Naive thymus-derived CD8-positive, alpha-beta T cell (primary cell): ENCODE results near the gene CCDC152. TPM values are rescaled to one million over a fixed set of nuclear protein-coding genes. Genes with fewer than 3 reads are reported as not detected.

Experiments
- ATAC-seq, 2 donors: fragments of 150-1000 bp; cut with Tn5 transposase in 1 of 2; sonication (Bioruptor Pico), chemical (Tn5 transposase) in 1 of 2; 1 replicate in 1 of 2; 2 replicates in 1 of 2; pipeline ENCODE4 v1.10.0; 2021; ENCODE audit warnings: mild to moderate bottlenecking in 2 of 2, moderate library complexity in 2 of 2
- POLR2A ChIA-PET: fragments of 350-600 bp; sonication (Branson Sonifier 250); formaldehyde crosslinking; loops from one replicate; lab custom pipeline; 2021; ENCODE audit warnings: antibody characterized with exemption; lab: Charles Lee
- DNase-seq, 10 donors: peaks; one replicate each; pipeline versions ENCODE4 v3.0.0 to v3.0.0-alpha.2; 2020 to 2022
- H3K27ac Mint-ChIP-seq, 10 donors: one replicate each; pipeline ENCODE4 v1.8.0; 2020 to 2022; ENCODE audit warnings: mild to moderate bottlenecking in 10 of 10, mixed read lengths in 10 of 10, moderate library complexity in 4 of 10, inconsistent platforms in 1 of 10
- H3K27me3 Mint-ChIP-seq, 5 donors: one replicate each; pipeline ENCODE4 v1.8.0; 2021 to 2022; ENCODE audit warnings: mixed read lengths in 5 of 5
- H3K36me3 Mint-ChIP-seq, 3 donors: one replicate each; pipeline ENCODE4 v1.8.0; 2020 to 2022; ENCODE audit warnings: mixed read lengths in 3 of 3, mild to moderate bottlenecking in 2 of 3, inconsistent platforms in 1 of 3
- H3K4me1 Mint-ChIP-seq, 4 donors: one replicate each; pipeline ENCODE4 v1.8.0; 2021 to 2022; ENCODE audit warnings: mixed read lengths in 4 of 4
- H3K4me3 Mint-ChIP-seq, 10 donors: one replicate each; pipeline ENCODE4 v1.8.0; 2020 to 2022; ENCODE audit warnings: mild to moderate bottlenecking in 10 of 10, mixed read lengths in 10 of 10, moderate library complexity in 6 of 10, inconsistent platforms in 1 of 10
- H3K9me3 Mint-ChIP-seq, 9 donors: one replicate each; pipeline ENCODE4 v1.8.0; 2020 to 2022; ENCODE audit warnings: mixed read lengths in 9 of 9, mild to moderate bottlenecking in 3 of 9, inconsistent platforms in 1 of 9, moderate library complexity in 1 of 9
- polyA plus RNA-seq, 3 donors: library from polyadenylated mRNA; unstranded; fragments of 300-500 nt; fragmentation: Illumina TruSeq; gene quantifications; one replicate each; pipeline ENCODE4 v1.2.3, GENCODE V29; 2021
- total RNA-seq, 8 experiments: library from RNA in 2 of 8; stranded (reverse) in 2 of 8; gene quantifications; one replicate each; pipeline ENCODE4 v1.2.3 and lab custom pipeline; 2021 to 2026

CCDC152 gene
- total and polyA plus RNA-seq, 5 experiments from 2014 or later = 3.1 to 9.6 (median 4.0) TPM

GRCh38 chr5:42787073-42787472, 30.5 kb downstream of the CCDC152 start:
- DNase-seq (no peak), ATAC-seq (no peak)
- H3K27me3 Mint-ChIP-seq = peaks cover 0 to 4% (median 0%) of the 10 kb centered on the region in 5 donors
- POLR2A ChIA-PET = no interaction called here
- no peak overlapping the region for H3K27ac Mint-ChIP-seq
- peaks cover 15 to 74% (median 46%) of the 10 kb centered on the region in 9 donors for H3K9me3 Mint-ChIP-seq
- H3K36me3 Mint-ChIP-seq = peaks cover 43 to 52% (median 49%) of the 10 kb centered on the region in 3 donors
- no peaks in the 10 kb centered on the region for H3K4me1 Mint-ChIP-seq
- H3K4me3 Mint-ChIP-seq = no peak overlapping the region

GRCh38 chr5:42787845-42788244, 31.2 kb downstream of the CCDC152 start:
- Mint-ChIP-seq H3K27ac (no peak overlapping the region), H3K36me3 (peaks cover 40 to 54% (median 53%) of the 10 kb centered on the region in 3 donors), H3K4me1 (no peaks in the 10 kb centered on the region), H3K4me3 (no peak overlapping the region), H3K9me3 (peaks cover 15 to 80% (median 45%) of the 10 kb centered on the region in 9 donors), H3K27me3 (peaks cover 0 to 4% (median 0%) of the 10 kb centered on the region in 5 donors)
- POLR2A ChIA-PET = no interaction called here
- DNase-seq (no peak), ATAC-seq (no peak)

- no peak overlapping the region for H3K27ac Mint-ChIP-seq
- peaks cover 31 to 62% (median 40%) of the 10 kb centered on the region in 3 donors for H3K36me3 Mint-ChIP-seq
- H3K9me3 Mint-ChIP-seq = peaks cover 9 to 81% (median 34%) of the 10 kb centered on the region in 9 donors
- ATAC-seq (no peak), DNase-seq (no peak)
- H3K27me3 Mint-ChIP-seq = peaks cover 0 to 2% (median 0%) of the 10 kb centered on the region in 5 donors
- H3K4me3 Mint-ChIP-seq = no peak overlapping the region
- H3K4me1 Mint-ChIP-seq = no peaks in the 10 kb centered on the region
- POLR2A ChIA-PET = no interaction called here
Measured at GRCh38 chr5:42791151-42791550, 34.5 kb downstream of the CCDC152 start.

GRCh38 chr5:42798284-42799240, 41.9 kb downstream of the CCDC152 start:
- ATAC-seq = no peak
- H3K9me3 Mint-ChIP-seq = peaks cover 0 to 27% (median 7%) of the 10 kb centered on the region in 9 donors
- no peaks in the 10 kb centered on the region for H3K4me1 Mint-ChIP-seq
- no peaks in the 10 kb centered on the region for H3K27me3 Mint-ChIP-seq
- no peak for DNase-seq
- H3K4me3 Mint-ChIP-seq = no peak overlapping the region
- POLR2A ChIA-PET = no interaction called here
- peaks cover 16 to 27% (median 21%) of the 10 kb centered on the region in 3 donors for H3K36me3 Mint-ChIP-seq
- no peak overlapping the region for H3K27ac Mint-ChIP-seq

GRCh38 chr5:42799241-42799608, 42.6 kb downstream of the CCDC152 start:
- ATAC-seq (no peak), DNase-seq (no peak)
- POLR2A ChIA-PET = no interaction called here
- Mint-ChIP-seq H3K27ac (no peak overlapping the region), H3K36me3 (peaks cover 10 to 25% (median 15%) of the 10 kb centered on the region in 3 donors), H3K4me1 (no peaks in the 10 kb centered on the region), H3K27me3 (no peaks in the 10 kb centered on the region), H3K9me3 (peaks cover 0 to 20% (median 5%) of the 10 kb centered on the region in 9 donors), H3K4me3 (no peak overlapping the region)

GRCh38 chr5:42799668-42800114, 43.1 kb downstream of the CCDC152 start:
- no peaks in the 10 kb centered on the region for H3K27me3 Mint-ChIP-seq
- peaks cover 0 to 15% (median 3%) of the 10 kb centered on the region in 9 donors for H3K9me3 Mint-ChIP-seq
- no peak for ATAC-seq
- DNase-seq = no peak
- H3K4me1 Mint-ChIP-seq = no peaks in the 10 kb centered on the region
- H3K4me3 Mint-ChIP-seq = no peak overlapping the region
- H3K27ac Mint-ChIP-seq = no peak overlapping the region
- peaks cover 7 to 23% (median 11%) of the 10 kb centered on the region in 3 donors for H3K36me3 Mint-ChIP-seq
- POLR2A ChIA-PET = no interaction called here

- H3K27me3 Mint-ChIP-seq = no peaks in the 10 kb centered on the region
- H3K9me3 Mint-ChIP-seq = peaks cover 0 to 10% (median 0%) of the 10 kb centered on the region in 9 donors
- no peak overlapping the region for H3K27ac Mint-ChIP-seq
- DNase-seq = no peak
- no peak for ATAC-seq
- H3K4me1 Mint-ChIP-seq = no peaks in the 10 kb centered on the region
- peaks cover 5 to 23% (median 7%) of the 10 kb centered on the region in 3 donors for H3K36me3 Mint-ChIP-seq
- POLR2A ChIA-PET = no interaction called here
- no peak overlapping the region for H3K4me3 Mint-ChIP-seq
Measured at GRCh38 chr5:42800748-42801330, 44.2 kb downstream of the CCDC152 start.

GRCh38 chr5:42801516-42802166, 45.0 kb downstream of the CCDC152 start:
- H3K4me1 Mint-ChIP-seq = no peaks in the 10 kb centered on the region
- peaks cover 0 to 1% (median 0%) of the 10 kb centered on the region in 5 donors for H3K27me3 Mint-ChIP-seq
- H3K9me3 Mint-ChIP-seq = peaks cover 0 to 10% (median 0%) of the 10 kb centered on the region in 9 donors
- H3K27ac Mint-ChIP-seq = no peak overlapping the region
- H3K36me3 Mint-ChIP-seq = peaks cover 5 to 23% (median 7%) of the 10 kb centered on the region in 3 donors
- H3K4me3 Mint-ChIP-seq = no peak overlapping the region
- ATAC-seq (no peak), DNase-seq (no peak)
- POLR2A ChIA-PET = no interaction called here

- Mint-ChIP-seq H3K9me3 (no peaks in the 10 kb centered on the region), H3K27me3 (peaks cover 0 to 1% (median 0%) of the 10 kb centered on the region in 5 donors), H3K4me1 (no peaks in the 10 kb centered on the region), H3K36me3 (peaks cover 0 to 10% (median 0%) of the 10 kb centered on the region in 3 donors), H3K27ac (no peak overlapping the region), H3K4me3 (no peak overlapping the region)
- ATAC-seq (no peak), DNase-seq (no peak)
- POLR2A ChIA-PET = no interaction called here
Measured at GRCh38 chr5:42804717-42805339, 48.2 kb downstream of the CCDC152 start.

GRCh38 chr5:42806004-42806700, 49.5 kb downstream of the CCDC152 start:
- POLR2A ChIA-PET = no interaction called here
- Mint-ChIP-seq H3K27ac (no peak overlapping the region), H3K27me3 (peaks cover 0 to 1% (median 0%) of the 10 kb centered on the region in 5 donors), H3K9me3 (no peaks in the 10 kb centered on the region), H3K36me3 (peaks cover 0 to 9% (median 0%) of the 10 kb centered on the region in 3 donors), H3K4me3 (no peak overlapping the region), H3K4me1 (no peaks in the 10 kb centered on the region)
- DNase-seq = no peak
- no peak for ATAC-seq

GRCh38 chr5:42806701-42807262, 50.2 kb downstream of the CCDC152 start:
- peaks cover 0 to 10% (median 0%) of the 10 kb centered on the region in 3 donors for H3K36me3 Mint-ChIP-seq
- H3K27me3 Mint-ChIP-seq = peaks cover 0 to 1% (median 0%) of the 10 kb centered on the region in 5 donors
- no peak for DNase-seq
- no peak overlapping the region for H3K27ac Mint-ChIP-seq
- POLR2A ChIA-PET = no interaction called here
- ATAC-seq = no peak
- H3K4me3 Mint-ChIP-seq = no peak overlapping the region
- H3K9me3 Mint-ChIP-seq = no peaks in the 10 kb centered on the region
- peaks cover 0 to 3% (median under 1%) of the 10 kb centered on the region in 4 donors for H3K4me1 Mint-ChIP-seq
